NCI-H146 treated with DMSO at 0.1 percent for 48 hours (cell line): ENCODE measurements around the gene RICTOR.

Source experiments
- DNase-seq: peaks from one replicate; lab custom pipeline; 2025; ENCODE audit not compliant: unreplicated experiment; lab: John Stamatoyannopoulos, UW

Gene RICTOR

DNA sequence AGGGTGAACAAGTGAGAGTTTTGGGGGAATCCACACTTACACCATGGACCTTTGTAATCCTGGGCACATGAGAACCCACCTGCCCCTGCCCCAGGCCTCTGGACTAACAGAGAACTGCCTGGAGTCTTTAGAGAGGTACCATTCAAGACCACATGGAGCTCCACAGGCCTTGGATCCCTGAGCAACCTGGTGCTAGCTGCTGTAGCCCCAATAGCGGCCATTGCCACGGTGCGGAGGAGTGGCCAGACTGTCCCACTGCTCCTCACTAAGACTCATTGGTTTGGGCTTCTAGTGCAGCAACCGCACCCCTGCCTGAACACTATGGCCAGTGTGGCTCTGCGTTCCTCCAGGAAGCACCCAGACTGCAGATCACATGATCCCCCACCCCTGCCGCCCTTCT, 182.6 kb downstream of the RICTOR start:
- no peak for DNase-seq

DNA sequence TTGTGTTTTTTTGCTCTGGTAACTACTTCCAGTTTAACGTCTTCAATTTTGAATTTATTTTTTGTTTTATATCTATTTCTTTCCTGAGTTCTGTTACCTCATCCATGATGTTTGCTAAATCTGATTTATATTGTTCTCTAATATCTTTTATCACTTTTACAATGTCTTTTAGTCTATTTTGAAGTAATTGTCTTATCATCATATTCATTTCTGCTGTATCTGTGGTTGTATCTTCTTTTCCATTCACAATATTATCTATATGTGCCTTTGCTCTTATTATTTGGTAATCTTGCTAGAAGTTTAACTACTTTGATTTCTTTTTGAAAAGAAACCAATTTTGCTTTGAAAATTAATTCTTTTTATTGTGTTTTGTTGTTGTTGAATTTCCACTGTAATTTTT, 184.8 kb downstream of the RICTOR start:
- no peak for DNase-seq

- DNase-seq: no peak
Observed at GRCh38 chr5:38888041-38888440, 186.2 kb downstream of the RICTOR start.
